HG02840 (cell line): ENCODE results near the gene SAMD13.

Source experiments
- ATAC-seq: cut with Tn5 transposase; IDR thresholded peaks from one replicate; pipeline ENCODE4 v1.9.1; 2021; ENCODE audit warnings: mild to moderate bottlenecking, moderate library complexity, moderate number of reproducible peaks; ENCODE audit not compliant: unreplicated experiment, low FRiP score

SAMD13 gene

DNA sequence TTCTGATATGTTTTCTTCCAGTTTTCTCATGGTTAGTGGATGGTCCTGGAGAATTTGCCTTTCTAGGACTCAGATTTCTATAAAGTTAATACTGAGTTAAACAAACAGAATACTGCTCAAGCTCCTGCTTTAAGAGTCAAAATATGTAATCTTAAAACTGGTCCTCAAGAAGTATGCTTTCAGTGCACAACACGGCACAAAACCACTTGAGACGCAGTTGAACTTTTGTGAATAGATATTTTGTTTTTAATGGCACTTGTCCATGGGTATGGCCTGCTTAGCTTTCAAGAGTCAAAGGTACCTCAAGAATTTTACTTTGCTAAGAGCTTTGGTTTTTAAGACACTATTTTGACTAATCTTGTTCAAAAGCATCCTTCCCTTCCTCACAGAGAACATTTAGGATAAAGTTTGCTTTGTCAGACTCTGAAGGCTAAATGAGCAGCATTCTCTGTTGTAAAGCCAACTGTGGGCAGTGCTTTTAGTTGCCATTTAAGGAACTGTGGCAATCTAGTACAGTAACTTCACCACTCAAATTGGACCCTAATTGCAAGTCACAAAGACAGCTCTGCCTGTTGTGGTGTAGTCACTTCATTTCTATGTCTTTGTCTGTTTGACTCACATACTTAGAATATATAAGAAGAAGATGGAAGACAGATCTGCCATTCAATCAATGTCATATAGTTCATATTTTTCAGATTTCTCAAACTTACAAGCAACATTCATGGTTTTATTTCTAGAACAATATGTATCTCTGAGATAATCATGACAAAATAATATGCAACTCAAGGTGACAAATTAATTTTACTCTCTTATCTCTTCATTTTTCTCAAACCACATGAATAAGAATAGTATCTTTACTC lies 28.8 kb downstream of the SAMD13 start:
- no peak for ATAC-seq

DNA sequence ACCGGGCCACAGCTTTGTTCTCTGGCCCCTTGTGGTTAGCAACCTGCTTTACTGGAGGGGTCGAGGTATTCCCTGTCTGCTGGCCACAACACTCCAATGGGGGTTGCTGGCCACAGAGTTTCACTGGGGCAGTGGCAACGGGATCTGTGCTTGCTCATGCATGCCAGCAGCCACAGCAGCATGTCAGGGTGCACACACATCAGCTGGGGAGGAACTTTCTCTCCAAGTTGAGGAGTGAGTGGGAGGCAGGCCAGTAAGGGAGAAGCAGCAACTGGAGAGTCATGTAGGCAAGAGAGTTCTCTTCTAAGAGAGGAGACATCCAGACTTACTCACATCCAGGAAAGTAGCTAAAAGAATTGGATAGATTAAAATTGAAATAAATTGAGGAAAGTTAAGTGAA lies 38.0 kb downstream of the SAMD13 start:
- ATAC-seq = no peak

DNA sequence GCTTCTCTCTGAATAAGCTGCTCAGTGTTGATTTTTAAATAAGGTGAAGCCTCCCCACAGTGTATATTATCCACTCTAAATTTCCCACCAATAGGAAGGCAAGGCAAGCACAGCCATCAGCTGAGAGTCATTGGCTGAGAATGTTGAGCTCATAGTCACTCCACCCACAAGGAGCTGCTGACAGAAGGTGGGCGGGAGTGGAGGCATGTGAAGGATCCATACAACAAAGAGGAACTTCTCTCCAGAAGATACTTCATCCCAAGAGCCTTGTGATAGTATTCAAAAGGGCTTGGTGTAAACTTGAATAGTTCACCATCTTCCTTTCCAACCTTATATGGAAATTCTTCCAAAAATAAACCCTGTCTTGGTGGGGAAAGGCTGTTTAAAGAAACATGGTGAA lies 42.8 kb downstream of the SAMD13 start:
- ATAC-seq = no peak

DNA sequence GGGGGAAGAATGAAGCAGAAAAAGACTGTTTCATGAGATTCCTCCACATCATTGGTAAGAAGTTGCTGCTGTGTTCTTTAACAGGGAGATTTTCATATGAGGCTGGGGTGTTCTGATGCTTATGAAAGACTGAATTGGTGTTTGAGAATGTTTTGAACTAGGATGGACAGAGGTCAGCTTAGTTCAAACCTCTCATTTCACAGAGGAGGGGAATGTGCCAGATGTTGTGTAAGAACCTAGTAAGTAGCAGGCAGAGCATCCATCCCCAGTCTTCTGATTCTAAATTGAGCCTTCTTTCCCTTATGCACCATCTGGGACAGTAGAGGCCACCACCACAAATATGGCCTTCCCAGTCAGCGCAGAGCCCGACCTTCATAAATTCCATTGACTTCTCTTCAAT lies 43.7 kb downstream of the SAMD13 start:
- ATAC-seq = no peak

DNA sequence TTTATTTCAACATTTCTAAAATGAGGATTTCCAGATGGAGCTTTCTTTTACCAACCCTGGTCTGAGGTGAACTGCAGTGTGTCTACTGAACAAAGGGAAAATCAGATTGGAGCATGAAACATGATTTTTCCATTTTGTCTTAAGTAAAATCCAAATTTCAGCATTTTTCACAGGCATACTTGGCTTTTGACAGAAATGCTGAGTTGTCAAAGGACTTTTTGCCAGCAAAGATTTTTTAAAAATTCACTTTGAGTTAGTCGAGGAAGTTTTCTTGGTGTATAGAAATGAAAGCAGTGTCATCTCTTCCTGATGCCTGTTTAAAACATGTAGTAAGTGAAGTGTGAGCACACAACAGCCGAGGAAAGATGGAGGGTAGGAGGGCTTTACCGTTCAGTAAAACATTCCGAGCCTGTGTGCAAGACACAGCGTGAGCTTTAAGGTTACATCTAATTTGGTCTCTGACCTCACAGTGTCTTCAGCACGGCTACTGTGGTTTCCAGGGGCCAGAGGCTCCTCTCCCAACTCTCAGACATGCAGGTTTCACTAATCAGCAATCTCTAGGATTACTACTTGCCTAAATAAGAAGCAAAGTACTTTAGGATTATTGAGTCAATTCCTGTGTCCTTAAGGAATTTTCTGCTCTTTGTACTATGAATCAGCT lies 45.9 kb downstream of the SAMD13 start:
- ATAC-seq = no peak

DNA sequence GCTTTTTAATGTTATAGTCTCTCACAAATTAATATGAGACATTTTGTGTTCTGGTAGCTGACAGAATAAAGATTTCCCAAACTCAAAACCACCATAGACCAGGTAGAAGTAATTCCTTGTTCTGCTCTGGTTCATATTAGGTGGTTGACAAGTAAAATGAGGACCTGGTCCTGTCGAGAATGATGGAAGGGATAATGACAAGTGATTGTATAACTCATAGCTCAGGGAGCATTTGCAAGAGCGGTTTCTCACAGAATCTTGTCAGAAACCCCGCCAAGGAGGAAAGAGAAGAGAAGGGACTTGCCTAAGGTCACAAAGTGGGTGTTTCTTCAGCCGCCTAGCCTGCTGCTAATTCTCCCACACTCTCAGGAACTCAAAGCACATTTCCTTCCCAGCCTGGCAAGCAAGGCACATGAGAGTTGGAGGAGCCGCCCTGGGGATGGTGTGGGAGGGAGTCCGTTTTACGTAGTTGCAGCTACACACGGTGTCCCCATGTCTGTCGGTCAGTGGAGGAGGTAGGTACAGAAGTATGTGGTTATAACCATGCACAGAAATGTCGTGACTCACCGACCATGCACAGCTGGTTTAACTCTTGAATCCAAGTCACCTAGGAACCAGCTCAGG lies 46.5 kb downstream of the SAMD13 start:
- ATAC-seq = no peak

DNA sequence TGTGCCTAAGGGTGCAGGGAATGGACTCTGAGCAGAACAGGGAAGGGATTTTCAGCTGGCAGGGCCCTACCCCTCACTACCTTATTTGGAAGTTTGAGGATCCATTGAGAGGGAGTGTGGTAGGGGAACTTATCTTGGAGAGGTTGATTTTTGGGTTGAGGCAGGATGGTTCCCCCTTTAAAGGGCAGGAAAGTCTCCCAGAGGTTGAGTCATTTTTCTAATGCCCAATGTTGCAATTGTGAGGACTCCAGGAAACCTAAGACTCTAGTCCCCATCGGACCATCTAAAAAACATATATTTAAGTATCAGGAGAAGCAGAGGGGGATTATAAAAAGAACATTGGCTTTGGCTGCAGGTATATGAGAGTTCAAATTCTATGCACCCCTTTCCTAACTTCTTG lies 47.3 kb downstream of the SAMD13 start:
- ATAC-seq = no peak

DNA sequence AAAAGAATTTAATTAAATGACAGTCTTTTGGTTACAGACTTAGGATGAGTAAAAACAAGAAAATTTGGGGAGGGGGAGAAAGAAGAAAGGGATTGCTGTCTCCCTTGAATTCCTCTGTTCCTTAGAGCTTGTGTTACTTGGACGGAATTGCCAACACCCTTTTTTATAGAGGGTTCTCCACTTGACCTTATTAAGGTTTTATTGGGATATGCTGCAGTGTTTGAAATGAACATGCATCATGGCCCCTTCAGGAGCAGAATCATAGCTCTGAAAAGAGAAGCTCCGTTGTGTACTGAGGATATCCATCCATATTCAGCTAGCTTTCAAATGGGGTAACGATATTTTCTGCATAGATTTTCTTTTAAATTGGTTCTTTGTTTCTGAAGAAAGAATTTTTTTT lies 48.6 kb downstream of the SAMD13 start:
- no peak for ATAC-seq

DNA sequence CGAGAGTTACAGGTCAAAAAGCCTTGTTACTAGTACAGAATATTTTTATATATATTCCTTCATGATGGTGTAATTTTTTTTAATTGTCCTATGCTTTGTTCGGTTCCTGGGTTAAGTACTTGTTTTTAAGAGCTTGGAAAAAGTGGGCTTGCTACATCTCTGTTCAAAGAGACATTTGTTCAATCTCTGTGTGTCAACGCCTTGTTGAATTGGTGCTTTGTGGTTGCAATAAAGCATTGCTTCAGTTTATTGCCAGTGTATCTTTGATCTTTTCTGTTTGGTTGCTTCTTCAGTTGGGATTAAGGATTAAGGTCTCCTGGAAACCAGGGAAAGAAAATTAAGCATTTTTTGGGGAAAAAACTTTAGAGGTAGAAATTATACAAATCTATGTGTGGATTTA lies 49.0 kb downstream of the SAMD13 start:
- no peak for ATAC-seq

DNA sequence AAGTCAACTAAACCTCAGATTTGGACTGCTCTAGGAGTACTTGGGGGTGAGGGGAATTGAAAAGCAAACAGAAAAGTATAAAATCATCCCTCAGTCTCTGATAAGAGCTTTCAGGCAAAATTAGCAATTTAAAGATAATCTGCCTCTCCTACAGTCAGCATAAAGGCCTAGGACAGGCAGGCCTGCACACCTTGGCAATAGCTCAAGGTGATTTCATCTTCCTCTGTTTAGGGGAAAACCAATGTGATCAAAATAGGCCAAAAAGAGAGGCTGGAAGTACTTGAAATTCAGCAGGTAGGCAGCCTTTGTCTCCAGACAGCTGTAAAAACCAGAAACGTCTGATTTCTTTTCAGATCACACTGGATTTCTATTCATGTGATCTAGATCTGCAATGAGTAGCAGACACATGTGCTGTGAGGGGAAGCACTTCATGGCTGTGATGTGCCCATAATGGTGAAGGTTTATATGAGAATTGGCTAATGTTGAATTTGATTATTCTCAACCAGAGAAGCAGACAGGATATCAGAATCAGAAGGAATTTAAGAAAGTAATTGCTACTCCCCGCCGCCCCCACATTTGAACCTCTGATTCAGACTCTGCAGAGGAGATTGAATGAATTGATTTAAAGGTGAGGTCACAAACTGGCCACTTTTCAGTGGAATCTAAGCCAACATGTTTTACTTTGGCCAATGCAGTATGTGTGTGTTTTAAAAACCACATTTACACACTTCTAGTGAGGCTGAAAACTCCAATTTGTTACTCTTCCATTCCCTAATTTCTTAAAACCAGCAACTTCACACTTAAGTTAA lies 51.0 kb downstream of the SAMD13 start:
- ATAC-seq = no peak

DNA sequence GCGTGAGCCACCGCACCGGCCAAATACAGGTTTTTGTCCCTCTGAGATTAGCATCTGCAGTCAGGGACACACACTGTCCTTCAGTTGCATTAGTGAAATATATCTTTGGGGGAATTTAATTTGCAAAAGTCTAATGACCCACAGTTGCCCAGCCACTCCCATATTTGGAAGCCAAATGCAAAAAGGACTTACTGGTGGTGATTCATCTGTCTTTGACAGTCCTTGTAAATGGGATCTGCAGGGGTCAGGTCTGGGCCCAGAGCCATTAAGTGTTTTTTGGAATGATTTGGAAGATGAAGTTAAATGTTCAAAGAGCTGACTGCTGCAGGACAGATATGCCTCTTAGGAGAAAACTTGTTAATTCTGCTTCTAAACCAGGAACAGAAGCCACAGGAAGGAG lies 52.2 kb downstream of the SAMD13 start:
- no peak for ATAC-seq

DNA sequence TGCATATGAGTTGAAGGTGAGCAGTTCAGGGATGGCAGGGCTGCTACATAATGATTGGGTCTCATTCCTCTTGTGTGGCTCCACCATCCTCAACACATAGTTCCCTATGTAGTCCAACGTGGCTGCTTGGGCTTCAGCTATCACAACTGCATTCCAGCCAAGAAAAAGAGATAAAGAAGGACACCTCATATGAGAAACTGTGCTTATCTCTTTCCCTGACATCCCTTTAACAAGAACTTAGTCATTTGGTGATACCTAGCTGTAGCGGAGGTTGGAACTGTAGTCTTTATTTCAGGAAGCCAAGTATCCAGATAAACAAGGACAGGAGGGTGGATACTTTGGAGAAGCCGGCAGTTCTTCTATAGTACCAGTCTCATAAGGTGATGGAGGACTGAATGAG lies 54.0 kb downstream of the SAMD13 start:
- ATAC-seq = no peak

DNA sequence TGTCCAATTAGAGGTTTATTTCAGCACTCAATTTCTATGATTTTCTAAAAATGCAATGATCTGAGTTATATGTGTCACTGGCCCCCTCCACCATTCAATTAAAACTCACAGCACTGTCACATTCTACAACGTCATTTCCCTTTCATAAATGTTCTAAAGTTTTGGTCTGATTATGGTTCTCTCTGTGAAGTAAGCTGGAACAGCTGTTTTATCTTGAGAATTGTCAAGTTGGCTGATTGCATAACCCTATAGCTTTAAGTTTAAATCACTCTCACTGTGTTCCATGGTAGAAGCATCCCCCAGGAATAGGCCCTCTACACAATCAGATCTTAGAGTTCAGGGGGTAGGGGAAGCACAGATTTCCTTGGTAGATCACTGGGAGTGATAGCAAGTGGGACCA lies 55.4 kb downstream of the SAMD13 start:
- no peak for ATAC-seq

DNA sequence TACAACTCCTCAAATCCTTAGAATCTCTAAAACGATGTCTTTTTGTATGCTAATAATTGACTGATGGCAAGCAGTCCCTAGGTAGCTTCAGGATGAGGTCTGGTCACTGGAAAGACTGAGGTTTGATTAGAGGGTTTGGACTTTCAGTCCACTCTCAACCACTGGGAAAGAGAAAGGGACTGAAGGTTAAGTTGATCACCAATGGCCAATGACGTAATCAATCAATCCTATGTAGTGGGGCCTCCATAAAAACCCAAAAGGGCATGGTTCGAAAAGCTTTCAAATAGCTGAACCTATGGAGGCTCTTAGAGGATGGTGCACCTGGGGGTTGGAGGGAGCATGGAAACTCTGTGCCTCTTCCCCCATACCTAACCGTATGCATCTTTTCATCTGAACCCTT lies 57.2 kb downstream of the SAMD13 start:
- ATAC-seq = no peak

DNA sequence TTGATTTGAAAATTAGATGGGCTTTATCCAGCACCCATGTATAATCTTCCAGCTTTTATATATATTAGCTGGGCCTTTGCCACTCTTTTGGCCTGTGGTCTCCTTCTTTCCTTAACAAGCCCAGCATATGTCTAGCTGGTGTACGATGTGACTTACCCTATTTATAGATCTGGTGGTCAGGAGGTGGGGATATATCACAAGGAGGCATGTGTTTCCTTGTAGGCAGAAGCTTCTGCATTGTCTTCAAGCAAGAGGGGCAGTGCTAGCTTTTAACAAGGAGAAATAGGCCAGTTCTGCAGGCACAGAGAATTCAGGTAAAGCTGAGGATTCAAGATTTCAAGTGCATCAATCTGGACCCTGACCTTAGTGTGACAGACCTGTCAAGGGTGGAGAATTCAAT lies 58.8 kb downstream of the SAMD13 start:
- no peak for ATAC-seq

DNA sequence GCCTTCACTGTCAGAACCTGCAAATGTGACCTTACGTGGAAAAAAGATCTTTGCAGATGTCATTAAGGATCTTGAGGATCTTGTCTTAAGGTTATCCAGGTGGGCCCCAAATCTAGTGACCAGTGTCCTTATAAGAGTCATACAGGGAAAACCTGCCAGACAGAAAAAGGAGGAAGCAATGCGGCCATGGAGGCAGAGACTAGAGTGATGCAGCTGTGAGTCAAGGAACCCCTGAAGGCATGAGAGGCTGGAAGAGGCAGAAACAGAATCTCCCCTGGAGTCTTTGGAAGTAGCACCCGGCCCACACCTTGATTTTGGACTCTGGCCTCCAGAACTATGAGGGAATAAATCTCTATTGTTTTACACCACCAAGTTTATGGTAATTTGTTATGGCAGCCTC lies 60.3 kb downstream of the SAMD13 start:
- ATAC-seq = no peak

DNA sequence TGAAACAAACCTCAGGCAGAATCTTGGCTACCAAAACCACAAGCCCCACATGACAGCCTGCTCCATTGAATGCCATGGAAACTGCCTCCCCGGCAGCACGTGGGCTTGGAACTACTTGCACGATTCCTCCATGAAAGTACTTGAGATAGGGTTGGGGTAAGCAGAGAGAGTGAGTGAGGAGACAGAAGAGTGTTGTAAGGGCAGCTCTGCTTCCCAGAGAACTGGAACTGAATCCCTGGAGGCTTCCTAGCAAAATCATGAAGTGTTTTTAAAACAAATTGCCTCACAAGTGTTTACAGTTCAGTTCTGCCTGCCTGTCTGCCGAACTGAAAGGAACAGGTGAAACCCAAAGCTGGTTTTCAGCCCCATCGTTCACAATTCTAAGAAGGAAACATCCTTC lies 61.5 kb downstream of the SAMD13 start:
- no peak for ATAC-seq

DNA sequence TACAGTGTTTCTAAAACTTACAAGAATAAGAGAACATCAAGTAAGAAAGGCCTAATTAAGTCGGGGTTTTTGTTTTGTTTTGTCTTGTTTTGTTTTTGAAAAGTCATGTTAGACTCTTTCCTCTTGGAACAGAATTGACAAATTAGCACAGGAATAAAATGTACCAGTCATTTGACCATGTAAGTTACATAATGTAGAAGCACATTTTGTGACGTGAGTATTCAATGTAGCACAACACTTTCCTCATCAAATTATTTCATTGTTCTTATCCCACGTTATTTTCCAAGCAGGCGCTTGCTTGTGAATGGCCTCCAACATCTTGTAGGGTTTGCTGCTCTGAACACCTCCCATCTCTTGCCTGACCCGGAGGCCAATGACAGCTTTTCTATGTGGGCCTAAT lies 62.1 kb downstream of the SAMD13 start:
- no peak for ATAC-seq

DNA sequence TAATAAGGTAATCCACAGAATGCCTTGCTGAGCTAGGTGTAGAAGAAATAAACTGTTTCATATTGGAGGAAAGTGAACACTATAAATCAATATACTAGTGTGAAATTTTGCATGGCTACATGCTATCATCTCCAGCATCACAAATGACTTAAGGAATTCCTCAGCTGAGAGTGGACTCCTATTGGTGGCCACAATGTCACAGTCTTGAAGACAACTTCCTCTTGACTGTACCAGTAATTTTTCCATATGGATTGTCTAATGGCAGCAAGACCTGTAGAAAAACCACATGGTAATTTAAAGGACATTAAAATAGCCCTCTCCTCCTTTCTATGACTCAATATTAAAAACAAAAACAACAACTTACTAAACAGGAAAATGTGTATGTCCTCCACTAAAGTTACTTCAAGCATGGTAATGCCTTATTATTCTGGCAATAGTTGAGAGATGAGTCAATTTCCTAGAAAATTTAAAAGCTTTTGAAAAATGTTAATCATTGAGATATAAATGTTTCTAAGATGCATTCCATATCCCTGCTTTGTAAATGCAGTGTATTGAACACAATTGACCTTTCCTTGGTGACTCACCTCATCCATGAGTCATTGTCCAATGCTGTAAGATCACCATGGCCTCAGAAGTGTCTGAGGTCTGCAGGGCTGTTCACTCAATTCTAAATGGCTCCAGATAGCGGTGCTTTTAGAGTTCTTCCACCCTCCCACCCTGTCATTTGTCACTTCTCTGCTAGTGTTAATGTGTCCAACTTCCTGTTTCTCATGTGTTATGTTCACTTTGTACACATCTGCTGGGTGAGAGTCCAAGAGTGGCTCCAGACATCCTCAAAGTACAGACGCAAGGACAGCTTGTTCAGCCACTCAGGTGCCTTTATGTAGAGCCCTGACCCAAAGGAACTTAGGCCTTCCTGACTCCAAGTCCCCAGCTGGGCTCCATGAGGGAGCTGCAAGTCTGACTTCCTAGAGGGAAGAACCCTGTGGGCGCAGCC lies 64.0 kb downstream of the SAMD13 start:
- ATAC-seq = no peak

DNA sequence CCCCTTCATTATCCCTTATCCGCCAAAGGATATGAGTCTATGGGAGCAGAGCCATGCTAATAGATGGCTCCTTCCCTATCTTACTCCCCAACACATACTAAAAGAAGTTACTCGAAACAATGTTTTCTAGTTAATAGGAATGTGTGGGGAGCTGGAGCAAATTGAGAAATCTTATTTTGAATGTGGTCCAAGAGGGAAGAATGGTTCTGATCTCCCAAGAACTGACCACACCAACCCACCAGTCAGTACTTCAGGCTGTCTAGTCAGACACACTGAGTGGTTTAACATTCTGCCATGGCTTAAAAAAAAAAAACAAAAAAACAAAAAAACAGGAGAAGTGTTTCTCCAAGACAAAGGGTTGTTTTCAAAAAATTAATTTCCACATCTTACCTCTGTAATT lies 65.3 kb downstream of the SAMD13 start:
- no peak for ATAC-seq
